Gastroesophageal sphincter (tissue), 4 donors: Measurements from ENCODE around the gene PLOD3. TPM values are rescaled to one million over a fixed set of nuclear protein-coding genes. Genes with fewer than 3 reads are reported as not detected.

Source experiments
- ATAC-seq: fragments of 150-250 bp; one replicate; pipeline ENCODE4 v1.9.1; 2016; ENCODE audit warnings: mild to moderate bottlenecking, moderate library complexity
- H3K27ac ChIP-seq, 4 donors: fragments of 200-600 bp; sonication (generic) in 3 of 4; 1 replicate in 3 of 4; 2 replicates in 1 of 4; pipeline ENCODE4 v1.5.1; 2016 to 2019
- H3K27me3 ChIP-seq: fragments of 200-600 bp; sonication (generic); one replicate; pipeline ENCODE4 v1.5.1; 2019
- H3K36me3 ChIP-seq, 2 donors: fragments of 200-600 bp; sonication (generic); one replicate each; pipeline ENCODE4 v1.5.1; 2019; ENCODE audit warnings: control low read depth in 1 of 2
- H3K4me1 ChIP-seq, 3 donors: fragments of 200-600 bp; sonication (generic); 1 replicate in 2 of 3; 2 replicates in 1 of 3; pipeline ENCODE4 v1.5.1; 2016 to 2019; ENCODE audit warnings: control low read depth in 2 of 3
- H3K4me3 ChIP-seq, 2 donors: fragments of 200-600 bp; sonication (generic); one replicate each; pipeline ENCODE4 v1.5.1; 2019; ENCODE audit warnings: mild to moderate bottlenecking in 1 of 2, moderate library complexity in 1 of 2
- H3K9me3 ChIP-seq, 3 donors: fragments of 200-600 bp; sonication (generic); one replicate each; pipeline ENCODE4 v1.5.1; 2017 to 2019; ENCODE audit warnings: control low read depth in 2 of 3
- EP300 ChIP-seq: sonication (generic); formaldehyde crosslinking; IDR thresholded peaks from one replicate; pipeline ENCODE4 v1.6.1; 2017; ENCODE audit warnings: antibody characterized with exemption, mild to moderate bottlenecking
- POLR2A ChIP-seq, 2 donors: fragments of 450-650 bp; IDR thresholded peaks; one replicate each; pipeline ENCODE4 v1.6.1; 2017; ENCODE audit warnings: antibody characterized with exemption in 2 of 2, mild to moderate bottlenecking in 2 of 2, moderate library complexity in 1 of 2
- POLR2AphosphoS5 ChIP-seq: sonication (generic); formaldehyde crosslinking; IDR thresholded peaks from one replicate; pipeline ENCODE4 v1.6.1; 2017; ENCODE audit warnings: antibody characterized with exemption
- WGBS, 2 donors: methylation state at CpG; one replicate each; pipeline ENCODE4 v1.1.5; 2018; ENCODE audit warnings: low coverage in 1 of 2; 5-methylcytosine and 5-hydroxymethylcytosine counted together
- total RNA-seq, 4 donors: library from RNA; depleted of rRNA; stranded (reverse); fragments of >200 nt; gene quantifications; one replicate each; pipeline ENCODE4 v1.1.0, GENCODE V29; 2016
- TF ChIP-seq, protein P1 (sequence below), 4 experiments: fragments of 200-600 bp in 2 of 4; fragments of 450-650 bp in 2 of 4; sonication (generic) in 1 of 4; IDR thresholded peaks; one replicate each; pipeline ENCODE4 v1.5.1; 2017 to 2019; ENCODE audit warnings: antibody characterized with exemption in 4 of 4, mild to moderate bottlenecking in 2 of 4, moderate library complexity in 2 of 4

The PLOD3 gene
- total RNA-seq, 4 donors from 2014 or later = 35.0 to 51.3 (median 43.6) TPM

DNA sequence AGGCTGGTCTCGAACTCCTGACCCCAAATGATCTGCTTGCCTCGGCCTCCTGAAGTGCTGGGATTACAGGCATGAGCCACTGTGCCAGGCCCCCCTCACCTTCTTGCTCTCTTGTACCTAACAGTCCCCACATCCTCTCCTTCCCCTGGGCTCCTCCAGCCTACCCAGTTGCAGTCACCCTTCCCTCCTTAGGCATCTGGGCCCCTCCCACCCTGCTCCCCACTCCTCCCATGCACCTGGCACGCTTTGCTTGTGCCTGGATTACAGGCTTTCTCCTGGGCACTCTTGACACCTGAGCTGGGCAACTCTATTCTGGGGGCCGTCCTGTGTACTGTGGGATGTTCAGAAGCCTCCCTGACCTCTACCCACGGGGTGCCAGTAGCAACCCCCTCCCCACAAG lies 17.3 kb upstream of the PLOD3 start:
- 71 to 100% methylated on average over 2 to 5 of the region's 5 CpGs for WGBS, 2 donors
- ATAC-seq = no peak
- H3K4me1 ChIP-seq = peaks cover 0 to 54% (median 22%) of the 10 kb centered on the region in 3 donors
- H3K36me3 ChIP-seq = peaks cover 0 to 50% of the 10 kb centered on the region in 2 donors
- TF ChIP-seq POLR2AphosphoS5 (no peak), EP300 (no peak), POLR2A (IDR thresholded peaks at IDR 0.05) (no peak)
- TF ChIP-seq, protein P1, sequence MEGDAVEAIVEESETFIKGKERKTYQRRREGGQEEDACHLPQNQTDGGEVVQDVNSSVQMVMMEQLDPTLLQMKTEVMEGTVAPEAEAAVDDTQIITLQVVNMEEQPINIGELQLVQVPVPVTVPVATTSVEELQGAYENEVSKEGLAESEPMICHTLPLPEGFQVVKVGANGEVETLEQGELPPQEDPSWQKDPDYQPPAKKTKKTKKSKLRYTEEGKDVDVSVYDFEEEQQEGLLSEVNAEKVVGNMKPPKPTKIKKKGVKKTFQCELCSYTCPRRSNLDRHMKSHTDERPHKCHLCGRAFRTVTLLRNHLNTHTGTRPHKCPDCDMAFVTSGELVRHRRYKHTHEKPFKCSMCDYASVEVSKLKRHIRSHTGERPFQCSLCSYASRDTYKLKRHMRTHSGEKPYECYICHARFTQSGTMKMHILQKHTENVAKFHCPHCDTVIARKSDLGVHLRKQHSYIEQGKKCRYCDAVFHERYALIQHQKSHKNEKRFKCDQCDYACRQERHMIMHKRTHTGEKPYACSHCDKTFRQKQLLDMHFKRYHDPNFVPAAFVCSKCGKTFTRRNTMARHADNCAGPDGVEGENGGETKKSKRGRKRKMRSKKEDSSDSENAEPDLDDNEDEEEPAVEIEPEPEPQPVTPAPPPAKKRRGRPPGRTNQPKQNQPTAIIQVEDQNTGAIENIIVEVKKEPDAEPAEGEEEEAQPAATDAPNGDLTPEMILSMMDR (IDR thresholded peaks at IDR 0.05) = no peak
- H3K27ac ChIP-seq = no peak overlapping the region
- H3K4me3 ChIP-seq = no peak overlapping the region
- H3K9me3 ChIP-seq = no peaks in the 10 kb centered on the region
- H3K27me3 ChIP-seq = peaks cover 12% of the 10 kb centered on the region

GRCh38 chr7:101233907-101234547 lies 16.6 kb upstream of the PLOD3 start:
- Histone ChIP-seq H3K4me3 (no peak overlapping the region), H3K36me3 (peaks cover 0 to 50% of the 10 kb centered on the region in 2 donors), H3K27me3 (peaks cover 12% of the 10 kb centered on the region), H3K4me1 (peaks cover 0 to 48% (median 22%) of the 10 kb centered on the region in 3 donors), H3K27ac (no peak overlapping the region), H3K9me3 (no peaks in the 10 kb centered on the region)
- TF ChIP-seq POLR2AphosphoS5 (no peak), EP300 (no peak), POLR2A (IDR thresholded peaks at IDR 0.05) (no peak)
- TF ChIP-seq, protein P1 (IDR thresholded peaks at IDR 0.05) = no peak
- no peak for ATAC-seq
- 86% methylated on average over 7 of the region's 21 CpGs; no CpG with 5 or more reads in 1 of the 2 donors for WGBS, 2 donors

GRCh38 chr7:101232141-101232850 lies 14.9 kb upstream of the PLOD3 start:
- WGBS, 2 donors = 0% methylated on average over 2 of the region's 52 CpGs; no CpG with 5 or more reads in 1 of the 2 donors
- peak overlapping the region in 1 of 4 donors; percentile 0 for H3K27ac ChIP-seq
- peaks cover 0 to 31% (median 12%) of the 10 kb centered on the region in 3 donors for H3K4me1 ChIP-seq
- H3K4me3 ChIP-seq = peak overlapping the region in 1 of 2 donors; percentile 34
- H3K36me3 ChIP-seq = peaks cover 0 to 51% of the 10 kb centered on the region in 2 donors
- peak; percentile 13 for ATAC-seq
- TF ChIP-seq EP300 (no peak), POLR2A (IDR thresholded peaks at IDR 0.05) (no peak), POLR2AphosphoS5 (no peak)
- TF ChIP-seq, protein P1 (IDR thresholded peaks at IDR 0.05) = no peak
- H3K27me3 ChIP-seq = peaks cover 12% of the 10 kb centered on the region
- H3K9me3 ChIP-seq = no peaks in the 10 kb centered on the region

- Histone ChIP-seq H3K36me3 (peaks cover 0 to 51% of the 10 kb centered on the region in 2 donors), H3K27ac (peak overlapping the region in 1 of 4 donors; percentile 0), H3K9me3 (no peaks in the 10 kb centered on the region), H3K27me3 (peaks cover 12% of the 10 kb centered on the region), H3K4me1 (peaks cover 0 to 24% (median 6%) of the 10 kb centered on the region in 3 donors), H3K4me3 (no peak overlapping the region)
- ATAC-seq = no peak
- TF ChIP-seq, protein P1 (IDR thresholded peaks at IDR 0.05) = no peak
- TF ChIP-seq POLR2AphosphoS5 (no peak), POLR2A (IDR thresholded peaks at IDR 0.05) (no peak), EP300 (no peak)
- WGBS, 2 donors = 86% methylated on average over 1 of the region's 7 CpGs; no CpG with 5 or more reads in 1 of the 2 donors
Observed at GRCh38 chr7:101231644-101232043, 14.3 kb upstream of the PLOD3 start.
